Left cardiac atrium (tissue), 4 donors: Measurements from ENCODE around the gene FBXL3. TPM values are rescaled to one million over a fixed set of nuclear protein-coding genes. Genes with fewer than 3 reads are reported as not detected.

Experiments used
- ATAC-seq, 2 donors: fragments of 200-7000 bp; cut with Tn5 transposase; one replicate each; pipeline ENCODE4 v1.9.1; 2020; ENCODE audit warnings: mild to moderate bottlenecking in 2 of 2, moderate library complexity in 2 of 2
- DNase-seq: peaks from one replicate; pipeline ENCODE4 v3.0.0-alpha.2; 2020
- intact Hi-C, 2 donors: fragments of 100-400 bp; cut with DNase I; formaldehyde crosslinking; loops; one replicate each; pipeline versions ENCODE4 v1.14.1 to v1.15.1; 2022 to 2023
- long read RNA-seq: library from polyadenylated mRNA; unstranded; transcript quantifications from one replicate; pipeline ENCODE4 v2.0.0, GENCODE V29; 2021
- total RNA-seq, 2 donors: library from RNA; stranded (reverse); fragmentation: NEBNext Ultra II Directional; extraction: Animal tissue kit (Norgen Biotek cat#: 25700); gene quantifications; one replicate each; pipeline ENCODE4 v1.2.1, GENCODE V29; 2021
- donor health status: DM: no; HTN: yes; CAD: no.
- donor health status: DM: no; HTN: yes; CAD: no; lungs with severe emphysema.
- donor health status: DM: yes; HTN: yes; CAD: no.
- donor health status: Dilated cardiomyopathy.

Gene FBXL3, protein sequence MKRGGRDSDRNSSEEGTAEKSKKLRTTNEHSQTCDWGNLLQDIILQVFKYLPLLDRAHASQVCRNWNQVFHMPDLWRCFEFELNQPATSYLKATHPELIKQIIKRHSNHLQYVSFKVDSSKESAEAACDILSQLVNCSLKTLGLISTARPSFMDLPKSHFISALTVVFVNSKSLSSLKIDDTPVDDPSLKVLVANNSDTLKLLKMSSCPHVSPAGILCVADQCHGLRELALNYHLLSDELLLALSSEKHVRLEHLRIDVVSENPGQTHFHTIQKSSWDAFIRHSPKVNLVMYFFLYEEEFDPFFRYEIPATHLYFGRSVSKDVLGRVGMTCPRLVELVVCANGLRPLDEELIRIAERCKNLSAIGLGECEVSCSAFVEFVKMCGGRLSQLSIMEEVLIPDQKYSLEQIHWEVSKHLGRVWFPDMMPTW
- 10 to 100 TPM; 33.2 to 33.3 TPM for total RNA-seq
- long read RNA-seq, partial matches to known transcripts = 0 of 5 reads
- long read RNA-seq, other reads (novel, unspliced or antisense) = 5 of 5 reads

DNA sequence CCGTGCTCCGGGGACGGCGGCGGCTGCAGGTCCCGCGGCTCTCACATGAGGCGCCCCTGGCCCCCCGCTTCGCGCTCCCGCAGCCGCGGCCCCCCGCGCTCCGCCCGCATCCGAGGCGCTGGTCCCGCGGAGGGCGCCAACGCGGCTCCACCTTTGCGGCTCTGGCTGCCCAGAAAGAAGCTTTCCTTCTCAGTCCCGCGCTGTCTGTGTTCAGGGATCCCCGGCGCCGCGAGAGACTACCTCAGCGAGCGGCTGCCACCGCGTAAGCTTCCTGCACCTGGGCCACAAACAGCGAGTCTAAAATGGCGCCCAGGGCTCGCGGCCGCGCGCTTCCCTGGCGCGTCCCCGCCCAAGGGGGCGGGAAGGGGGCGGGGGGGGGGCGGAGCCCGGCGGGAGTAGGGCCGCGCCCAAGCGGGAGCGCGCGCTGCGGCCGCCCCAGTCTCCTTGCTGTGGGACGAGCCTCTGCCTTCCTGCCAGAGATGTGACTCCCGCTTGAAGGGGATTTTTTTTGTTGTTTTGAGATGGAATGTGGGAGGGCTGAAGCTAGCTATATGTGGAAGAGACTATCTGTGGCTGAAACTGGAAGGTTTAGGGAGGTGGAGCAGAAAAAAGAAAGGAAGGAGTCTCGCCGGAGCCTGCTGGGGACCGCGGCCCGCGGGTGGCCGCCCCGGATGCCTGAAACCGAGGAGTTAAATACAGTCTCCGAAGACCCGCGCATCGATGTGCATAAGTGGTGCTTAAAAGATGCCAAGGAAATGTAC lies at the start of gene FBXL3:
Gene FBXL3, minus strand, starts transcription at position 299 of the 761 bp plus-strand sequence. CDS start 5,299 bp downstream, outside the sequence.
- intact Hi-C loops = no loop called here
- DNase-seq = peak; percentile 87
- peak; percentile 91 for ATAC-seq

DNA sequence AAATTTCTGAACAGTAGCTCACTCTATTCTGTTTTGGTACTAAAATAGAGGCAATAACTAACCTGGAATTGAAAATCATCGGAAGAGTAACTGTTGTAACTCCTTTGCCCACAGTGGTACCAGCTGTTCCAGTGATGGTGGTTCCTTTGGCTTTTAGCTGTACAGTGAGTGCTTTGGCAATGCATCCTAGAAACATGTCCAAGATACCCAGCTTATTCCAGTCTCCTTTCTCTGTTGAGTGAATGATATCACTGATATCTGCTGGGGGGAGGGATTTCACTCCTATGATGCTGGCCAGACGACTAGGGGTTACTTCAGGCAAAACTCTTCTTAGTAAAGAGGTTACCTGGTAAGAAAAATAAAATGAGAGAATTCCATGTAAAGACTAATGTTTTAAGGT lies 40.6 kb upstream of the FBXL3 start:
- intact Hi-C loops = no loop called here
- peak; percentile 44 to 76 for ATAC-seq
- DNase-seq = no peak

DNA sequence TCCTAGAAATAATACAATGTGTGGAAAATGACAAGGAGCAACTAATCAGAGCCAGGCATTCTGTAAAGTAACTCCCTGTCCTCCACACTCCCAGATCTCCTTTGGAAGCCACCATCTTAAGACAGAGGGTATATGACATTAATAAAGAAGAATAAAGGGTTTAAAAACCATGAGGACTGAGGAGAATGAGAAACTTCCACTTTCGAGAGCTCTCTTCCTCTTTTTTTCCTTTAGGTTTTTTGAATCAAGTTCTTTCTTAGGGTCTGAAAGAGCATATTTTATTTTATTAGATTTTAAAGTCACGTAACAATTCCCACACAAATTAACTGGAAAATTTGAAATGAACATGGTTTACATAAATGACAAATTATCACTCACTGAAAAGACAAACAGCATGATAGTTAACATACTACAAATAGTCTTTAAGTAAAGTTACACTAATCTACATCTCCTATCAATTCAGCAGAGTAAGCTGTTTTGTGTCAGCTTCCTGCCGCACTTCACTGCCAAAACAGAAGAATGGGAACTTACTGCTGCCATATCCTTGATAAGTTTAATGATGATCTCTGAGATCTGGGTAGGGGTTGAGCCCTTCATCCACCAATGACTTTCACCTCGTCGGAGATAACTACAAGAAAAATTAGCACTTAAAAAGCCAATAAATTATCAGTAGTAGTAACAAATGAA lies 38.6 kb upstream of the FBXL3 start:
- intact Hi-C loops = no loop called here
- no peak for ATAC-seq
- DNase-seq = no peak

DNA sequence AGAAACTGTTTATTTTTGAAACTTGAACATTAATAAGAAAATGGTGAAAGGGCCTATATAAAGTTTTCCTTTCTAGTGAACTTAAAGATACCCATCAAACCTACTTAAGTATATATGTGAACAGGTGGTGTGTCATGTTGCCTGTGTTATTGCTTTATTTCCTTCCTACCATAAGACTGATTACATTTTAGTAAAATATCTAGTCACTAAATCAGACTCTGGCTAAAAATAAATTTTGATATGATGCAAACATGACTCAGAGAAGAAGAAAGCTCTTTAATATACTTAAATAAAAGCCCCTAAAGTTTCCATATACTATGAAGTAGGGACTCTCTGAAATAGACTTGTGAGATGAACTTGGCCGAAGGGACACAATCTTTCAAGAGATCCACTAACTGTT lies 35.1 kb upstream of the FBXL3 start:
- no peak for DNase-seq
- intact Hi-C loops = no loop called here
- ATAC-seq = no peak

DNA sequence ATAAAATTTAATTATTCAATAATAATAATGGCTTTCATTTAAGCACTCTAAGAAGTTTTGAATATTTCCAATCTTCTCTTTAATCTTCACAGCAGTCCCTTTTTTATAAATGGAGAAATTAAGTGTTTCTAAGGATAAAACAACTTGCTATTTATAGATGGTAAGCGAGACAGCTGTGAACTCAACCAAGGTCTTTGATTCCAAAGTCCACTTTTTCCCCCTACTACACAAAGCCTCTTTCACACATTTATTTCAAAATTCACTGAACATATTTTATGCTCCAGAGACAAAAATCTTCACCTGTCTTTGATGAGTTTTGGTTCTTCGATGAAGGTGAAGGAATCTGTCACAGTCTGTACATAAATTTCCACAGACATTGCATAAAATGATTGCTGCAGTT lies 34.4 kb upstream of the FBXL3 start:
- DNase-seq = no peak
- intact Hi-C loops = no loop called here

DNA sequence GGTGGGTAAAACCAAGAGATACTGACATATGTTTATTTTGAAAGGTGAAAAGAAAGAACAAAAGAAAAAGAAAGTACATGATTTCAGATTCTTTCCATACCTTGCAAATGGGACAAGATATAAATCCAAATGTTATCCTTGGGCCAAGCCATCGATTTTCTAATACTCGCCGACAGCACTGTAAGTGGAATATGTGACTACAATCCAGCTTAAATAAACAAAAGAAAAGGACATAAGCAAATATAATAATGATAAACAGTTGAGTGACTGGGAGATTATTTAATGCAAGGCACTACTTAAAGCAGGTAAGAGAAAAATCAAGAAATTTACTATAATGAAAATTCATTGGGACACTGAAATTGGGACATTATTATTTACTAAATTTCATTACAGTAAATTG lies 29.9 kb upstream of the FBXL3 start:
- ATAC-seq = no peak

More for the DNA sequence above, 34.4 kb upstream of the FBXL3 start:
- no peak for ATAC-seq

DNA sequence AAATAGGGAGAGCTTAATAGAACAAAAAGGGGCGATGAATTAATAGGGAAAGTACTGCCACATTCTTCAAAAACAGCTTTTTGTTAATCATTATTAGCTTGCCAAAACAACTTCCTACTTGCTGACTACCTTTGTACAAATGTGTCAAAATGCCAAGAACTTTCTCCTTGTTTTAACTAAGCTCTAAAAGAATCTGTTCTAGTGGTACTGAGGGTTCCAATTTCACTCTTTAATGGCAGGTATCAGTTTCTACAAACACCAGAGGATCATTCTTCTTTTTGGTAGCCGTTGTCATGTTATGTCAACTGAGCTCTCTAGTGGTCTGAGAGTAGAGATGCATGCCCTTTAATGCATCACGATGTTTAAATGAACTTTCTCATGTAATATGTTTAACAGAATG lies 29.4 kb upstream of the FBXL3 start:
- no peak for DNase-seq
- intact Hi-C loops = loop anchor here in 1 of 2 donors (10.0 kb wide), 1 partner anchor 88 kb away; no protein-coding TSS in a partner anchor
- no peak for ATAC-seq

More for the DNA sequence above, 29.9 kb upstream of the FBXL3 start:
- DNase-seq = no peak
- intact Hi-C loops = loop anchor here in 1 of 2 donors (10.0 kb wide), 1 partner anchor 88 kb away; no protein-coding TSS in a partner anchor

DNA sequence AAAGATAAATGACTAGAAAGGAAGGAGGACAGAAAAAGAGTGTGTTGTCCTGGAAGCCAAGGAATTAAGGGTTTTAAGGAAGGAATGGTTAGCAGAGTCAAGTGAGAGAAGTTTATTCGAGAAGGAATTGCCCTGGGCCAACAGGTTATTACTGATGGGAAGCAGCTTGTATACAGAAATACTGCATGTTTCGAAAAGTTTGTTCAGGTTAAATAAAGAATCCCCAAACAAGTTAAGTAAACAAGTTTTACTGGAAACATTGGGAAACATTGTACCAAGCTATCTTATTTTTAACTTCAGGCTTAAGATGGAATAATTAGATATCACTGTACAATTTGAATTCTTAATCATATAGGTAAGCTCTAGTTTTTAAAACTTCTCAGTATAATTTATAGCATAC lies 28.2 kb upstream of the FBXL3 start:
- ATAC-seq (no peak), DNase-seq (no peak)
- intact Hi-C loops = loop anchor here in 1 of 2 donors (10.0 kb wide), 1 partner anchor 90 kb away; no protein-coding TSS in a partner anchor

DNA sequence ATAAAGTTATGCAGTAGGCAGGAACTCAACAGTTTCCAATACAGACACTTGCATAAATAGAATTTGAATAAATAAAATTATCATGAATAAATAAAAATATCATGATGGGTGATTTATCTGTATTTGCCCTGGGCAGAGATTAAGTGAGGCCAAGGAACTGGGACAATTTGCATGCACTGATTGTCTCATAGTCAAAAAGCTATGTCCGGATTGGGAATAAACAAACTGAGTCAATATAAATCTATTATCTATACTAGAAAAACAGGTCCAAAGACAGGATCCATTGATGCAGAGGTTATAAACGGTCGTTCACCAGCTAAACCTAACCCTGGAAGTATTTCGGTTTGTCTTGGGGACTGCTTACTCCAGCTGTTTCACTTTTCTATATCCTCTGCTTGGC lies 26.2 kb upstream of the FBXL3 start:
- ATAC-seq = no peak
- DNase-seq = no peak
- intact Hi-C loops = loop anchor here in 1 of 2 donors (10.0 kb wide), 1 partner anchor 92 kb away; no protein-coding TSS in a partner anchor

DNA sequence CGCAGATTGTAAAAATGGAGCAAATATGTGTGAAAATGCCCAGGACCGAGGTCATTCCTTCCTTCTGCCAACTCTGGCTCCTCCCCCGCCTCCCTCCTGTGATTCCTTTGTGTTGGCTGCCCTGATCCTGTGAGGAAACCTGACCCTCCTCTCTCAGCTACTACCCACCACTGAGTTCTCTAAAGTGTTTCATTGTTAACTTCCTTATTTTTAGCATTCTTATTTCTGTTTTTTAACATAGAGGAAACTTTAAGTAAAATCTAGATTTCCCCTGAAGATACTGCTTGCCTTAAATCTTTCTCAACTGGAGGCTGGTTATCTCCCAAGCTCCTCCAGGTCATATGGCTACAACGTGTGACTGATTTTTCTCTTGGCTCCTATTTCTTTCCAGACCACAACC lies 21.7 kb upstream of the FBXL3 start:
- ATAC-seq (peak; percentile 38 to 49), DNase-seq (no peak)
- intact Hi-C loops = no loop called here

DNA sequence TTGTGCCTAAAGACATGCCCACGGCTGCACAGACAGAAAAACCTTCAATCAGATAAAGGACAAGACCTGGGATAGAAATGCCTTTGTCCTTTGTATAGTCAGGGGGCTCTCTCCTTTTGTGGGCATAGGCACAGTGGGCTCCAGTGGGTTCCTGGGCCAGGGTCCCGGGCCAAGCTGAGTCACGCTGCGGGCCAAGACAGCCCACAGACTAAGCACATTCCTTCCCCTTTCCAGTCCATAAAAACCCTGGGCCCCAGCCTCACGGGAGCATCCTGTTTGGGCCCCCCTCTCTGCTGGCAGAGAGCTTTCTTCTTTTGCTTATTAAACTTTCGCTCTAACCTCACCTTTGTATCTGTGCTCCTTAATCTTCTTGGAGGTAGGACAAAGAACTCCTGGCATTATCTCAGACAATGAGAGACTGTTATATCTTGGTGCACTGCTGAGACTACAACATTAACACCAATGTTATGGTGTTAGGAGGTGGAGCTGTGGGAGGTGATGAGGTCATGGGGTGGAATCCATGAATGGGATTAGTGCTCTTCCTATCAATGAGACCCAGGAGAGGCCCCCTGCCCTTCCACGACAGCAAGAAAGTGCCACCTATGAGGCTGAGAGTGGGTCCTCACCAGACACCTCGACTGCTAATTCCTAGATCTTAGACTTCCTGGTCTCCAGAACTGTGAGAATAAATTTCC lies 20.8 kb upstream of the FBXL3 start:
- no peak for ATAC-seq
- intact Hi-C loops = no loop called here
- DNase-seq = no peak

DNA sequence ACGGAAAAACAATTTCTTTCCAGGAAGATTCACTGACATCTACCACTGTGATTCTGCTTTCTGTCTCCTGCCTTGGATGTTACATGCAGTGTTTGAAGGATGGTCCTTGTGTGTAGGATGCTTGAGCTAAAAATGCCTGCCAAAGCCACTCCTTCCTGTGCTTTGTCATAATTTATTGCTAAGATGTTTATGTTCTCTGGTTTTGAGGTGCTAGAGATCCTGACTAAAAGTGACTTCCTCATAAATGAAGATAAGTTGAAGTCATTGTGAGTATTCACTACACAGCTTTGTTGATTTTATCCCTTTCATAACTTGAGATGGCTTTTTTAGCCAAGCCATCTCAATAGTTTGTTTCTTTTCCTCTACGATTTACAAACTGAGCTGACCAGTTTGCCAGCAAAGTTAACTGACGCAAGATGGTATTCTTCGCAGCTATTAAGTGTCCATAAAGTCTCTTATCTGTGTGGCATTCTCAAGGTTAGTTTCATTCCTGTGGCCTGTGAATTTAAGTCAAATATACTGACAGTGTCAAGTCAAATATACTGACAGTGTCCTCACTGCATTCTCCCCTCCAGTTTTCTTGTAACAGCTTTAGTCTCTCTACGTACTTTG lies 15.7 kb upstream of the FBXL3 start:
- DNase-seq (no peak), ATAC-seq (no peak)
- intact Hi-C loops = no loop called here

DNA sequence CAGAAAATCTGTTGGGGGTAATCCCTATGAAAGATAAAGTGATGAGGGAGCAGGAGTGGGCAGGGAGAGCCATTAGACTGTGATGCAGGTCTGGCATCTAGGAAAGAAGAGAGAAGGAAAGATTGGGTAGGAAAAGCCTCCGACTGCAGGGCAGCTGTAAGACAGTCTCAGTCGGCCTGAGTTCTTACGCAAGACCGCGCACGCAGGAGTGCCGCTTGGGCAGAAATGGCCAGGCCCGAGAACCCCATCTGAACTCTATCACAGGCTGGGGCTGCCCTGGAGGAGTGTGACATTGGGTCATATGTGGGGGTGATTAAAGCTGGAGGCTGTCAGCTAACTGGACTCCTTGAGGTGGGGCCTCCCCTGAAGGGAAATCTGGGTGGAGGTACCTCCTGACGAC lies 13.9 kb upstream of the FBXL3 start:
- intact Hi-C loops = no loop called here
- no peak for DNase-seq
- ATAC-seq = peak in 1 of 2 donors; percentile 27

DNA sequence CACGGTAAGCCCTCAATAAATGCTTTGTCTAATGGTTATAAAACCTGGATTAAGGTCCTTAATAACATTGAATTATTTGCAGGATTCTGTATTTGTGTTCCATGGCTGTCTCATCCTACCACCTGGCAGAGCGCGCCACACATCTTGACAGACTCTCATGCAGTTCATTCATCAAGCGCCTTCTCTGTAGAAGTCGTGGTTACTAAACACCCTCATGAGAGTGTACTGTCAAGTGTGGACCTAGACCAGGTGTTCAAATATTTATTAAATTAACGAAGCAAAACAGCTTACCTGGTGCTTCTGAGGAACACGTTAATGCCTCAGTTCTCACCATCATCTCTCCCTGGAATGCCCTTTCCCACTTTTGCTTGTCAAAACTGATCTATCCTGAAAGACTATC lies 13.1 kb upstream of the FBXL3 start:
- no peak for DNase-seq
- ATAC-seq = no peak
- intact Hi-C loops = no loop called here

DNA sequence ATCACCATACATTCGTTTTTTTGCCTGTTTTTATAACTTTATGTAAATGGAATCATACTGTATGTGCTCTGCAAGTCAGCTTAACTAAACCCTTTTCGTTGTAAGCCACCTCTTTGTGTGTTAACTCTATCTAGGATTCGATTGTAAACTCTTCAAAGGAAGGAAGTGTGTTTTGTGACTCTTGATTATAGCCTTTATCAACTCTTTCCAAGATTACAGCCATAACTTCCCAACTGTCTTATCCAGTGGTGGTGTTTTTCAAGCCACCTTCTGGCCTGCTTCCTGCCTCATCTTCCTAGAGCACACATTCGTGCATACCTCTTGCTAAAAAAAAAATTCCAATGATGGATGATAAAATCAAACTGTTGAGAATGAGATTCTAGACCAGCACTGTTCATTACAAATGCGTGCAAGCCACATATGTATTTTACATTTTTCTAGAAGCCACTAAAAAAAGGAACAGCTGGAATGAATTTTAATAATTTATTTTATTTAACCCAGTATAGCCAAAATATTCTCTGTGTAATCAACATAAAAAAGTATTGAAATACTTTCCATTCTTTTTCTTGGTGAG lies 12.0 kb upstream of the FBXL3 start:
- ATAC-seq (no peak), DNase-seq (no peak)
- intact Hi-C loops = no loop called here

DNA sequence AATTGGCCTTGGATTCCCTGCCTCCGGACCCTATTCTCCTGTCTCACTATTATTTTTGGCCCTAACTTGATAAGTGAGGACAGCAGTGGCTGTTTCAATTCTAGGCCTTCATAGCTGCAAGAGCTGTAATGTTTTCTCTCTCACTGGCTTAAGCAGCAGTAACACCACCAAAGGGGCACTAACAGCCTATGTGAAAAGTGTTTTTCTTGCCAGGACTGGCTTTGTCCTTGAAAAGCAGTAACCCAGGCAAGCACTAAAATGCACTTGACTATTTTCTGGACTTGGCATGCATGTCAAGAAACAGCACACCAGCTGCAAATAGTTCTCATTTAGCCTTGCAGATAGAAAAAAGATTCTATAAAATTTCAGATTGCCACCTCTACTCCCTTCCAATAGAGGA lies 9.3 kb upstream of the FBXL3 start:
- ATAC-seq (peak in 1 of 2 donors; percentile 20), DNase-seq (no peak)
- intact Hi-C loops = no loop called here

DNA sequence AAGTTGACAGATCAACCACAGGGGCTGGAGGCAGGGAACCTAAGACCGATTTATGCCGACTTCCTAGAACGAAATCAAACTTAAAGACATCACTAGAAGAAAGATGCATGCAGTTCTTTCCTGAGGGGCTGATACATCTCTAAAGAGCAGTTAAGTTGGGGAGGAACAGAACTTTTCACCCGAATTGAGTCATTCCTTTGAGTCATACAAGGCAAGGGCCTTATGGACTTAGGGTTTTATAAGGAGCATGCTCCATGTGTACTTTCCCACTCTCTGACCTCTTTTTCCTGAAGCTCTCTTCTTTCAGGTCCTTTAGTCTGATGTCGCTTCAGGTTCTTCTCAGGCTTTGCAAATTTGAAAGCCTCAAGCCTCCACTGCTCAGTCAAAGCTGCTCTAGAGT lies 7.9 kb upstream of the FBXL3 start:
- intact Hi-C loops = no loop called here
- ATAC-seq (no peak), DNase-seq (no peak)

DNA sequence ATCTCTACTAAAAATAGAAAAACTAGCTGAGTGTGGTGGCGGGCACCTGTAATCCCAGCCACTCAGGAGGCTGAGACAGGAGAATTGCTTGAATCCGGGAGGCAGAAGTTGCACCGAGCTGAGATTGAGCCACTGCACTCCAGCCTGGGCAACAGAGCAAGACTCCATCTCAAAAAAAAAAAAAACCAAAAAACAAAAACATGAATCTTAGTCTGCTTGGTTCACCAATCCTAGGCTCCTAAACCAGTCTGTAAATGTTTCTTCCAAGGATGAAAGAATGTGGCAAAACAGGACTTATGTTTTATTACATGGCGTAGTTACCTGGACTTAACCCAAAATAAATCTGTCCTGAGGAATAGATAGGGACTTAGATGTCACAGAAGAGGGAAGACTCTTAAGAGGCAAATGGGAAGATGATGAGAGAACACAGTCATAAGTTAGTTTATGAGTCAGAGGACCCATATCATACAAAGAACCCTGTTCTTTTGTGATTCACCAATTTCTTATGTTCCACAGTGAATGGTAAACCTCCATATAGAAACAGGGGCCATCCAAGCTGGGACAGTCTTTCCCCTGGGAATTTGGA lies 6.9 kb upstream of the FBXL3 start:
- no peak for ATAC-seq
- intact Hi-C loops = no loop called here

More for the DNA sequence above, 6.9 kb upstream of the FBXL3 start:
- DNase-seq = no peak
